Measurements from ENCODE around the gene SASH1.

DNA sequence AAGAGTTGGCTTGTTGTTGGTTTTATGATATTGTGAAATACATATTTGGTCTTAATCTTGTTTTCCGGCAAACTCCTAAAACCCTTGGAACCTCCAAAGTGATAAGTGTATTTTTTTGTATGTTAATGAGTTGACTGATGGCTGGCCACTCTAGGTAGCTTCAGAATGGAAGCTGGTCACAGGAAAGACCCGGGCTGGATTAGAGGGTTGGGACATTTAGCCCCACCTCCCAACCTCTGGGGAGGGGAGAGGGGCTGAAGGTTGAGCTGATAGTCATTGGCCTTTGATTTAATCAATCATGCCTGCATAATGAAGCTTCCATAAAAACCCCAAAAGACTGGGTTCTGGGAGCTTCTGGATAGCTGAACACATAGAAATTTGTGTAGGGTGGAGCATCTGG is 42.7 kb downstream of the SASH1 start:
- TF ChIP-seq POLR2AphosphoS5 (IDR thresholded peaks at IDR 0.05; ENCODE audit: low read depth, low read length) = no peak
- TF ChIP-seq, protein P1, sequence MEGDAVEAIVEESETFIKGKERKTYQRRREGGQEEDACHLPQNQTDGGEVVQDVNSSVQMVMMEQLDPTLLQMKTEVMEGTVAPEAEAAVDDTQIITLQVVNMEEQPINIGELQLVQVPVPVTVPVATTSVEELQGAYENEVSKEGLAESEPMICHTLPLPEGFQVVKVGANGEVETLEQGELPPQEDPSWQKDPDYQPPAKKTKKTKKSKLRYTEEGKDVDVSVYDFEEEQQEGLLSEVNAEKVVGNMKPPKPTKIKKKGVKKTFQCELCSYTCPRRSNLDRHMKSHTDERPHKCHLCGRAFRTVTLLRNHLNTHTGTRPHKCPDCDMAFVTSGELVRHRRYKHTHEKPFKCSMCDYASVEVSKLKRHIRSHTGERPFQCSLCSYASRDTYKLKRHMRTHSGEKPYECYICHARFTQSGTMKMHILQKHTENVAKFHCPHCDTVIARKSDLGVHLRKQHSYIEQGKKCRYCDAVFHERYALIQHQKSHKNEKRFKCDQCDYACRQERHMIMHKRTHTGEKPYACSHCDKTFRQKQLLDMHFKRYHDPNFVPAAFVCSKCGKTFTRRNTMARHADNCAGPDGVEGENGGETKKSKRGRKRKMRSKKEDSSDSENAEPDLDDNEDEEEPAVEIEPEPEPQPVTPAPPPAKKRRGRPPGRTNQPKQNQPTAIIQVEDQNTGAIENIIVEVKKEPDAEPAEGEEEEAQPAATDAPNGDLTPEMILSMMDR (IDR thresholded peaks at IDR 0.05) = no peak
- TF ChIP-seq, protein P2, sequence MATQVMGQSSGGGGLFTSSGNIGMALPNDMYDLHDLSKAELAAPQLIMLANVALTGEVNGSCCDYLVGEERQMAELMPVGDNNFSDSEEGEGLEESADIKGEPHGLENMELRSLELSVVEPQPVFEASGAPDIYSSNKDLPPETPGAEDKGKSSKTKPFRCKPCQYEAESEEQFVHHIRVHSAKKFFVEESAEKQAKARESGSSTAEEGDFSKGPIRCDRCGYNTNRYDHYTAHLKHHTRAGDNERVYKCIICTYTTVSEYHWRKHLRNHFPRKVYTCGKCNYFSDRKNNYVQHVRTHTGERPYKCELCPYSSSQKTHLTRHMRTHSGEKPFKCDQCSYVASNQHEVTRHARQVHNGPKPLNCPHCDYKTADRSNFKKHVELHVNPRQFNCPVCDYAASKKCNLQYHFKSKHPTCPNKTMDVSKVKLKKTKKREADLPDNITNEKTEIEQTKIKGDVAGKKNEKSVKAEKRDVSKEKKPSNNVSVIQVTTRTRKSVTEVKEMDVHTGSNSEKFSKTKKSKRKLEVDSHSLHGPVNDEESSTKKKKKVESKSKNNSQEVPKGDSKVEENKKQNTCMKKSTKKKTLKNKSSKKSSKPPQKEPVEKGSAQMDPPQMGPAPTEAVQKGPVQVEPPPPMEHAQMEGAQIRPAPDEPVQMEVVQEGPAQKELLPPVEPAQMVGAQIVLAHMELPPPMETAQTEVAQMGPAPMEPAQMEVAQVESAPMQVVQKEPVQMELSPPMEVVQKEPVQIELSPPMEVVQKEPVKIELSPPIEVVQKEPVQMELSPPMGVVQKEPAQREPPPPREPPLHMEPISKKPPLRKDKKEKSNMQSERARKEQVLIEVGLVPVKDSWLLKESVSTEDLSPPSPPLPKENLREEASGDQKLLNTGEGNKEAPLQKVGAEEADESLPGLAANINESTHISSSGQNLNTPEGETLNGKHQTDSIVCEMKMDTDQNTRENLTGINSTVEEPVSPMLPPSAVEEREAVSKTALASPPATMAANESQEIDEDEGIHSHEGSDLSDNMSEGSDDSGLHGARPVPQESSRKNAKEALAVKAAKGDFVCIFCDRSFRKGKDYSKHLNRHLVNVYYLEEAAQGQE (IDR thresholded peaks at IDR 0.05; ENCODE audit: insufficient read depth in 1 of 2, low read depth in 2 of 2, low read length in 1 of 2) = no peak
- no peak for TF ChIP-seq SIN3A (IDR thresholded peaks at IDR 0.05; ENCODE audit: borderline replicate concordance, insufficient read depth, low read depth, low read length)
- TF ChIP-seq TCF7L2 (IDR thresholded peaks at IDR 0.05; ENCODE audit: low read depth, low read length) = no peak
